Measurements from ENCODE around the gene RBKS.
"Not testable (repeated sequence)": the region's sequence is repeated elsewhere in the genome, so short reads cannot be mapped to it uniquely, and the experiment has no call there.

The RBKS gene

GRCh38 chr2:27751377-27751776, 138.8 kb downstream of the RBKS start:
- DNase-seq = no peak
- in situ Hi-C loops (cut with MboI; ENCODE audit: low pct_unique_long_range_greater_than_20kb, low sequenced_read_pairs) = no loop called here

GRCh38 chr2:27748803-27749554, 141.2 kb downstream of the RBKS start:
- in situ Hi-C loops (cut with MboI; ENCODE audit: low pct_unique_long_range_greater_than_20kb, low sequenced_read_pairs) = loop anchor here (25.0 kb wide), 1 partner anchor 688 kb away; no protein-coding TSS in a partner anchor
- DNase-seq = not testable (repeated sequence)

GRCh38 chr2:27747827-27748352, 142.3 kb downstream of the RBKS start:
- in situ Hi-C loops (cut with MboI; ENCODE audit: low pct_unique_long_range_greater_than_20kb, low sequenced_read_pairs) = loop anchor here (25.0 kb wide), 1 partner anchor 689 kb away; no protein-coding TSS in a partner anchor

GRCh38 chr2:27746325-27746724, 143.9 kb downstream of the RBKS start:
- DNase-seq = no peak
- in situ Hi-C loops (cut with MboI; ENCODE audit: low pct_unique_long_range_greater_than_20kb, low sequenced_read_pairs) = loop anchor here (25.0 kb wide), 1 partner anchor 691 kb away; no protein-coding TSS in a partner anchor

More at GRCh38 chr2:27747827-27748352, 142.3 kb downstream of the RBKS start:
- no peak for DNase-seq

- in situ Hi-C loops (cut with MboI; ENCODE audit: low pct_unique_long_range_greater_than_20kb, low sequenced_read_pairs) = loop anchor here (25.0 kb wide), 1 partner anchor 692 kb away; no protein-coding TSS in a partner anchor
- not testable (repeated sequence) for DNase-seq
Observed at GRCh38 chr2:27745494-27745893, 144.7 kb downstream of the RBKS start.

- in situ Hi-C loops (cut with MboI; ENCODE audit: low pct_unique_long_range_greater_than_20kb, low sequenced_read_pairs) = loop anchor here (25.0 kb wide), 1 partner anchor 695 kb away; no protein-coding TSS in a partner anchor
Observed at GRCh38 chr2:27742571-27742970, 147.6 kb downstream of the RBKS start.

GRCh38 chr2:27741673-27742072, 148.5 kb downstream of the RBKS start:
- DNase-seq = no peak
- in situ Hi-C loops (cut with MboI; ENCODE audit: low pct_unique_long_range_greater_than_20kb, low sequenced_read_pairs) = loop anchor here (25.0 kb wide), 1 partner anchor 696 kb away; no protein-coding TSS in a partner anchor

More at GRCh38 chr2:27742571-27742970, 147.6 kb downstream of the RBKS start:
- DNase-seq = no peak

- in situ Hi-C loops (cut with MboI; ENCODE audit: low pct_unique_long_range_greater_than_20kb, low sequenced_read_pairs) = loop anchor here (25.0 kb wide), 1 partner anchor 698 kb away; no protein-coding TSS in a partner anchor
Observed at GRCh38 chr2:27739058-27739373, 151.2 kb downstream of the RBKS start.

GRCh38 chr2:27738349-27739057, 151.7 kb downstream of the RBKS start:
- in situ Hi-C loops (cut with MboI; ENCODE audit: low pct_unique_long_range_greater_than_20kb, low sequenced_read_pairs) = loop anchor here (25.0 kb wide), 1 partner anchor 699 kb away; no protein-coding TSS in a partner anchor
- DNase-seq = no peak

More at GRCh38 chr2:27739058-27739373, 151.2 kb downstream of the RBKS start:
- DNase-seq = no peak

- DNase-seq = no peak
- in situ Hi-C loops (cut with MboI; ENCODE audit: low pct_unique_long_range_greater_than_20kb, low sequenced_read_pairs) = loop anchor here (25.0 kb wide), 1 partner anchor 699 kb away; no protein-coding TSS in a partner anchor
Observed at GRCh38 chr2:27737676-27738348, 152.4 kb downstream of the RBKS start.

GRCh38 chr2:27736890-27737204, 153.3 kb downstream of the RBKS start:
- in situ Hi-C loops (cut with MboI; ENCODE audit: low pct_unique_long_range_greater_than_20kb, low sequenced_read_pairs) = loop anchor here (25.0 kb wide), 1 partner anchor 700 kb away; no protein-coding TSS in a partner anchor
- no peak for DNase-seq

- DNase-seq = no peak
- in situ Hi-C loops (cut with MboI; ENCODE audit: low pct_unique_long_range_greater_than_20kb, low sequenced_read_pairs) = loop anchor here (25.0 kb wide), 1 partner anchor 701 kb away; no protein-coding TSS in a partner anchor
Observed at GRCh38 chr2:27736031-27736889, 153.9 kb downstream of the RBKS start.

GRCh38 chr2:27735263-27735904, 154.8 kb downstream of the RBKS start:
- DNase-seq = no peak
- in situ Hi-C loops (cut with MboI; ENCODE audit: low pct_unique_long_range_greater_than_20kb, low sequenced_read_pairs) = loop anchor here (25.0 kb wide), 1 partner anchor 702 kb away; no protein-coding TSS in a partner anchor

GRCh38 chr2:27734305-27734704, 155.9 kb downstream of the RBKS start:
- no peak for DNase-seq
- in situ Hi-C loops (cut with MboI; ENCODE audit: low pct_unique_long_range_greater_than_20kb, low sequenced_read_pairs) = loop anchor here (25.0 kb wide), 1 partner anchor 703 kb away; no protein-coding TSS in a partner anchor

Measured in KBM-7 (cell line).